Pancreas (tissue), 10 donors: ENCODE results near the gene KIAA1614. TPM values are rescaled to one million over a fixed set of nuclear protein-coding genes. Genes with fewer than 3 reads are reported as not detected.

ENCODE experiments used
- ATAC-seq, 4 donors: fragments of 200-7000 bp; cut with Tn5 transposase; one replicate each; pipeline versions ENCODE4 v1.8.0 to v1.9.1; 2020; ENCODE audit warnings: mild to moderate bottlenecking in 4 of 4, moderate library complexity in 4 of 4
- DNase-seq, 6 donors: peaks; one replicate each; pipeline ENCODE4 v3.0.0-alpha.2; 2020
- FAIRE-seq: peaks from 2 replicates; lab custom pipeline; 2012; peaks lifted over from hg19 to GRCh38; lab: Jason Lieb, UNC
- H3K27ac ChIP-seq, 4 donors: fragments of 200-600 bp; sonication (generic); 1 replicate in 3 of 4; 2 replicates in 1 of 4; pipeline versions ENCODE4 v1.5.0 to v1.8.0; 2020
- H3K27me3 ChIP-seq, 4 donors: fragments of 200-600 bp; one replicate each; pipeline ENCODE4 v1.8.0; 2021
- H3K36me3 ChIP-seq, 3 donors: fragments of 200-600 bp; sonication (generic) in 1 of 3; one replicate each; pipeline versions ENCODE4 v1.5.0 to v1.8.0; 2020 to 2021
- H3K4me1 ChIP-seq, 3 donors: fragments of 200-600 bp; one replicate each; pipeline ENCODE4 v1.8.0; 2021
- H3K4me3 ChIP-seq, 4 donors: fragments of 200-600 bp; sonication (generic) in 2 of 4; one replicate each; pipeline versions ENCODE4 v1.5.0 to v1.8.0; 2020 to 2021
- H3K9me3 ChIP-seq, 4 donors: fragments of 200-600 bp; one replicate each; pipeline ENCODE4 v1.8.0; 2021
- WGBS, 2 donors: extraction: QIAGEN DNeasy Blood & Tissue Kit; methylation state at CpG; one replicate each; pipeline ENCODE4 v1.1.7; 2013; 5-methylcytosine and 5-hydroxymethylcytosine counted together
- intact Hi-C, 3 donors: fragments of 100-400 bp; cut with DNase I; formaldehyde crosslinking; loops; one replicate each; pipeline versions ENCODE4 v1.11.1 to v1.14.2; 2022
- polyA plus RNA-seq, 2 donors: library from polyadenylated mRNA; stranded (reverse); fragments of 200-250 nt; gene quantifications; one replicate each; pipeline ENCODE4 v1.2.3, GENCODE V29; 2013
- total RNA-seq, 6 donors: library from RNA; stranded (reverse); fragmentation: NEBNext Ultra II Directional in 4 of 6; extraction: Animal tissue kit (Norgen Biotek cat#: 25700) in 4 of 6; gene quantifications; one replicate each; pipeline versions ENCODE4 v1.2.1 to v1.2.4, GENCODE V29; 2021 to 2023
- TF ChIP-seq, protein P1 (sequence below), 4 donors: fragments of 200-600 bp; sonication (generic) in 3 of 4; IDR thresholded peaks; one replicate each; pipeline versions ENCODE4 v1.5.0 to v1.8.0; 2021; ENCODE audit warnings: antibody characterized with exemption in 4 of 4
- donor health status: healthy with polysubstance abuse.
- donor health status: DM: no; HTN: no; CAD: no; lungs with moderate emphysema.
- donor health status: DM: no; HTN: no; CAD: no.
- donor health status: control.
- donor health status: control.
- donor health status: Bipolar disorder and iron deficiency.
- donor health status: DM: yes; HTN: yes; CAD: no.
- donor health status: DM: no; HTN: no; CAD: no.
- donor health status: DM: no; HTN: no; CAD: no.
- donor health status: DM: yes; HTN: yes; CAD: no.

The KIAA1614 gene
- total and polyA plus RNA-seq, 8 donors = 0.32 to 3.3 (median 1.5) TPM

DNA sequence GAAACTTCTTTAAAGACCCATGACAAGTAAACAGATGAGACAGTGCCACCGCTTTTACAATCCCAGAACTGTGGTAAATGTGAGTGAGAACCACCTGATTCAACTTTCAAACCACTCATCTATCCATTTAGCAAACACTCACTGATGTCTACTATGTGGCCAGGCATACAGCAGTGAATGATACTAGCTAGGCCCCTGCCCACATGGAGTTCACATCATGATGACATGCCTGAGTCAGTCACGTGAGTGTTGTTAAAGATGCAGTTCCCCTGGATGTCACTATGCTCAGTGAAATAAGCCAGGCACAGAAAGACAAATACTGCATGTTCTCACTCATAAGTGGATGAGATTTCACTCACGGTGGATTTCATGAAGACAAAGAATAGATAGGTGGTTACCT lies 81.6 kb downstream of the KIAA1614 start:
- H3K27me3 ChIP-seq = no peaks in the 10 kb centered on the region
- DNase-seq (no peak), ATAC-seq (no peak), FAIRE-seq (no peak)
- intact Hi-C loops = no loop called here
- H3K27ac ChIP-seq = no peak overlapping the region
- 82 to 83% methylated on average over 3 of the region's 3 CpGs for WGBS, 2 donors
- H3K4me1 ChIP-seq = no peaks in the 10 kb centered on the region
- H3K9me3 ChIP-seq = no peaks in the 10 kb centered on the region
- TF ChIP-seq, protein P1, sequence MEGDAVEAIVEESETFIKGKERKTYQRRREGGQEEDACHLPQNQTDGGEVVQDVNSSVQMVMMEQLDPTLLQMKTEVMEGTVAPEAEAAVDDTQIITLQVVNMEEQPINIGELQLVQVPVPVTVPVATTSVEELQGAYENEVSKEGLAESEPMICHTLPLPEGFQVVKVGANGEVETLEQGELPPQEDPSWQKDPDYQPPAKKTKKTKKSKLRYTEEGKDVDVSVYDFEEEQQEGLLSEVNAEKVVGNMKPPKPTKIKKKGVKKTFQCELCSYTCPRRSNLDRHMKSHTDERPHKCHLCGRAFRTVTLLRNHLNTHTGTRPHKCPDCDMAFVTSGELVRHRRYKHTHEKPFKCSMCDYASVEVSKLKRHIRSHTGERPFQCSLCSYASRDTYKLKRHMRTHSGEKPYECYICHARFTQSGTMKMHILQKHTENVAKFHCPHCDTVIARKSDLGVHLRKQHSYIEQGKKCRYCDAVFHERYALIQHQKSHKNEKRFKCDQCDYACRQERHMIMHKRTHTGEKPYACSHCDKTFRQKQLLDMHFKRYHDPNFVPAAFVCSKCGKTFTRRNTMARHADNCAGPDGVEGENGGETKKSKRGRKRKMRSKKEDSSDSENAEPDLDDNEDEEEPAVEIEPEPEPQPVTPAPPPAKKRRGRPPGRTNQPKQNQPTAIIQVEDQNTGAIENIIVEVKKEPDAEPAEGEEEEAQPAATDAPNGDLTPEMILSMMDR (IDR thresholded peaks at IDR 0.05) = no peak
- H3K4me3 ChIP-seq = no peak overlapping the region
- H3K36me3 ChIP-seq = peaks cover 0 to 7% (median 0%) of the 10 kb centered on the region in 3 donors

DNA sequence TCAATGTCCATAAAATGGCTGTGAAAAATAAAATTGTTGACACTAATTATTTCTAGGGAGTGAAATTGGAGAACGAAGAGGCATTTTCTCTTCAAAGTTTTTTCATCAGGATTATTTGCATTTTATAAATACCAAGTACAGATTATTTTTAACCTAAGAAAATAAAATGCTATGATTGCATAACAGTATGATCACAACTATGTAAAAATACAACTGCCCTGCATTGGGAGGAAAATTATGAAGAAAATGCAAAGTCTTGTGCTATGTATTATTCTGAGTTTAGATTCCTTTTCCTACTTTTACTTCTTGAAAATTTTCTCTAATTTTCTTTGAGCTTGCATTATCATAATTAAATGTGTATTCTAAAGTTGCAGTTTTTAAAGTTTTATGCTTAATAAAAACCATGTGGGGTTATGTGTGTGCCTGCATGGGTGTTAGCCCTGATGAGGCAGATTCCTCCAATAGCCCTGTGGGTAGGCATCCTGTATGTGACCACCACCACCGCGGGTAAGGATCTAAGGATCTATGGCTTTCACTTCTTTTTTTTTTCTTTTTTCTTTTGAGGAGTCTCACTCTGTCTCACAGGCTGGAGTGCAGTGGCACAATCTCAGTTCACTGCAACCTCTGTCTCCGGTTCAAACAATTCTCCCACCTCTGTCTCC lies 85.3 kb downstream of the KIAA1614 start:
- TF ChIP-seq, protein P1 (IDR thresholded peaks at IDR 0.05) = no peak
- ATAC-seq = no peak
- Histone ChIP-seq H3K27me3 (no peaks in the 10 kb centered on the region), H3K27ac (no peak overlapping the region), H3K9me3 (no peaks in the 10 kb centered on the region), H3K36me3 (peaks cover 0 to 5% (median 0%) of the 10 kb centered on the region in 3 donors), H3K4me3 (no peak overlapping the region), H3K4me1 (no peaks in the 10 kb centered on the region)
- intact Hi-C loops = no loop called here
- WGBS, 2 donors = 91 to 95% methylated on average over 4 of the region's 4 CpGs
- no peak for FAIRE-seq
- no peak for DNase-seq

Other genes starting within 250 kb of the KIAA1614 start
- gene STX6, start 110.0 kb downstream of the KIAA1614 start, total RNA-seq = 10 to 100 TPM in 1 of 6 donors, 1 to 10 TPM in 5; 3.1 to 11.0 (median 4.4) TPM
- gene STX6, start 110.0 kb downstream of the KIAA1614 start, polyA plus RNA-seq = 1 to 10 TPM; 3.3 to 3.9 TPM
- 10 to 100 TPM in 1 of 6 donors, 1 to 10 TPM in 5; 2.7 to 11.3 (median 3.9) TPM for gene MR1, start 121.1 kb downstream of the KIAA1614 start, total RNA-seq
- gene MR1, start 121.1 kb downstream of the KIAA1614 start, polyA plus RNA-seq = 1 to 10 TPM; 1.1 to 2.5 TPM
- 1 to 10 TPM; 2.6 to 6.8 (median 3.5) TPM for gene IER5, start 175.8 kb downstream of the KIAA1614 start, total RNA-seq
- gene IER5, start 175.8 kb downstream of the KIAA1614 start, polyA plus RNA-seq = 1 to 10 TPM; 2.3 to 2.8 TPM